Measurements from ENCODE around the gene CFB. TPM values are rescaled to one million over a fixed set of nuclear protein-coding genes. Genes with fewer than 3 reads are reported as not detected.

CFB gene
- total and polyA plus RNA-seq, 9 of the 15 experiments (the other 6 are each of a cell fraction or from before 2014, with no cell fraction given): 0.08 to 0.91 (median 0.22) TPM; not detected in 4

GRCh38 chr6:31958741-31959739 lies 13.1 kb downstream of the CFB start, which contains the start of the genes NELFE and SKIC2 (continued):
- TF ChIP-seq TOE1 (IDR thresholded peaks at IDR 0.05; ENCODE audit: borderline replicate concordance) (peak; percentile 83; the same call in 1 of the 2 replicates), TOE1 (CRISPR knock-in tag; IDR thresholded peaks at IDR 0.05; ENCODE audit: borderline replicate concordance, low read depth) (no peak), MYBL2 (IDR thresholded peaks at IDR 0.05; ENCODE audit: low read depth) (peak; percentile 54), MYBL2 (CRISPR knock-in tag; IDR thresholded peaks at IDR 0.05; ENCODE audit: borderline replicate concordance) (no peak), OTX1 (CRISPR knock-in tag; IDR thresholded peaks at IDR 0.05) (peak; percentile 95), ZNF232 (CRISPR knock-in tag; IDR thresholded peaks at IDR 0.05) (no peak), ILK (tag; IDR thresholded peaks at IDR 0.05; ENCODE audit: borderline replicate concordance, low read depth) (no peak), SRSF1 (IDR thresholded peaks at IDR 0.05; ENCODE audit: low read depth, low read length) (no peak), ZNF311 (CRISPR knock-in tag; IDR thresholded peaks at IDR 0.05) (no peak), MTA2 (IDR thresholded peaks at IDR 0.05; ENCODE audit: low read depth) (peak; percentile 96), NFATC3 (IDR thresholded peaks at IDR 0.05) (no peak), ZNF140 (CRISPR knock-in tag; IDR thresholded peaks at IDR 0.05) (0 out of 2 replicates have a peak, but pooled peaks have one; percentile 63), ZNF277 (CRISPR knock-in tag; IDR thresholded peaks at IDR 0.05; ENCODE audit: borderline replicate concordance) (no peak), ZNF695 (CRISPR knock-in tag; IDR thresholded peaks at IDR 0.05) (peak; percentile 75; the same call in 1 of the 2 replicates), HMGXB4 (CRISPR knock-in tag; IDR thresholded peaks at IDR 0.05) (no peak; the same call in 1 of the 2 replicates), ZNF316 (IDR thresholded peaks at IDR 0.05) (no peak), CTCF (IDR thresholded peaks at IDR 0.05 in 2 of 3, conservative IDR thresholded peaks at IDR 0.05 in 1 of 3; ENCODE audit: insufficient read depth in 2 of 3, low read depth in 1 of 3, low read length in 3 of 3) (no peak), GTF3C2 (IDR thresholded peaks at IDR 0.05; ENCODE audit: borderline replicate concordance, extremely low read depth, insufficient read length) (no peak), ZSCAN29 (IDR thresholded peaks at IDR 0.05) (no peak), BDP1 (IDR thresholded peaks at IDR 0.05; ENCODE audit: insufficient read depth, insufficient read length) (no peak)
